ENCODE data around the gene TFDP1. TPM values are rescaled to one million over a fixed set of nuclear protein-coding genes. Genes with fewer than 3 reads are reported as not detected.

Gene TFDP1
- total RNA-seq, 4 donors from 2014 or later = 55.7 to 82.1 (median 59.5) TPM

- Histone ChIP-seq H3K36me3 (peaks cover 0 to 2% (median 0%) of the 10 kb centered on the region in 3 donors), H3K27ac (peak overlapping the region; percentile 50 to 72 (median 54)), H3K4me1 (peaks cover 8 to 44% (median 9%) of the 10 kb centered on the region in 3 donors), H3K27me3 (no peaks in the 10 kb centered on the region), H3K4me3 (no peak overlapping the region), H3K9me3 (peaks cover 0 to under 1% (median 0%) of the 10 kb centered on the region in 3 donors)
- 46 to 64% methylated on average over 29 to 32 of the region's 42 CpGs for WGBS, 2 donors
- DNase-seq = peak; percentile 12
- intact Hi-C loops (cut with DNase I) = no loop called here
- no peak for TF ChIP-seq POLR2A (IDR thresholded peaks at IDR 0.05)
- no peak for TF ChIP-seq CTCF (IDR thresholded peaks at IDR 0.05)
These were observed 63.0 kb downstream of the TFDP1 start for GRCh38 chr13:113647351-113648215.

GRCh38 chr13:113648216-113648610 lies 63.7 kb downstream of the TFDP1 start:
- intact Hi-C loops (cut with DNase I) = no loop called here
- TF ChIP-seq CTCF (IDR thresholded peaks at IDR 0.05) (no peak), POLR2A (IDR thresholded peaks at IDR 0.05) (no peak)
- Histone ChIP-seq H3K36me3 (no peaks in the 10 kb centered on the region), H3K27ac (peak overlapping the region in 2 of 4 donors; percentile 50 to 72), H3K27me3 (no peaks in the 10 kb centered on the region), H3K4me1 (peaks cover 8 to 44% (median 9%) of the 10 kb centered on the region in 3 donors), H3K9me3 (no peaks in the 10 kb centered on the region), H3K4me3 (no peak overlapping the region)
- WGBS, 2 donors = 82 to 91% methylated on average over 6 to 13 of the region's 13 CpGs
- no peak for DNase-seq

GRCh38 chr13:113649212-113649611 lies 64.7 kb downstream of the TFDP1 start:
- no peak for DNase-seq
- H3K4me3 ChIP-seq = no peak overlapping the region
- H3K4me1 ChIP-seq = peaks cover 8 to 44% (median 9%) of the 10 kb centered on the region in 3 donors
- TF ChIP-seq CTCF (IDR thresholded peaks at IDR 0.05) (no peak), POLR2A (IDR thresholded peaks at IDR 0.05) (no peak)
- no peaks in the 10 kb centered on the region for H3K27me3 ChIP-seq
- intact Hi-C loops (cut with DNase I) = no loop called here
- H3K9me3 ChIP-seq = no peaks in the 10 kb centered on the region
- WGBS, 2 donors = 94 to 96% methylated on average over 9 of the region's 17 CpGs
- H3K36me3 ChIP-seq = no peaks in the 10 kb centered on the region
- no peak overlapping the region for H3K27ac ChIP-seq

GRCh38 chr13:113650275-113650674 lies 65.7 kb downstream of the TFDP1 start:
- TF ChIP-seq CTCF (IDR thresholded peaks at IDR 0.05) (no peak), POLR2A (IDR thresholded peaks at IDR 0.05) (no peak)
- WGBS, 2 donors = 53 to 56% methylated on average over 5 to 15 of the region's 15 CpGs
- no peak overlapping the region for H3K4me3 ChIP-seq
- H3K27ac ChIP-seq = no peak overlapping the region
- H3K36me3 ChIP-seq = no peaks in the 10 kb centered on the region
- no peak for DNase-seq
- H3K27me3 ChIP-seq = no peaks in the 10 kb centered on the region
- H3K9me3 ChIP-seq = no peaks in the 10 kb centered on the region
- intact Hi-C loops (cut with DNase I) = no loop called here
- H3K4me1 ChIP-seq = peaks cover 8 to 40% (median 9%) of the 10 kb centered on the region in 3 donors

GRCh38 chr13:113650731-113651148 lies 66.2 kb downstream of the TFDP1 start:
- WGBS, 2 donors = 83 to 93% methylated on average over 13 to 16 of the region's 16 CpGs
- TF ChIP-seq POLR2A (IDR thresholded peaks at IDR 0.05) = no peak
- Histone ChIP-seq H3K4me1 (peaks cover 8 to 35% (median 9%) of the 10 kb centered on the region in 3 donors), H3K27ac (no peak overlapping the region), H3K4me3 (no peak overlapping the region), H3K36me3 (no peaks in the 10 kb centered on the region), H3K27me3 (no peaks in the 10 kb centered on the region), H3K9me3 (no peaks in the 10 kb centered on the region)
- DNase-seq = no peak
- intact Hi-C loops (cut with DNase I) = no loop called here
